H1 (cell line): ENCODE results near the gene ST3GAL2. TPM values are rescaled to one million over a fixed set of nuclear protein-coding genes. Genes with fewer than 3 reads are reported as not detected.
A peak's percentile ranks its signal among the peaks of the same experiment; 100 is the strongest.

Source experiments
- CTCF ChIA-PET: fragments of 300-600 bp; sonication (Branson Sonifier 250); formaldehyde crosslinking; loops from one replicate; lab custom pipeline; 2021; ENCODE audit not compliant: partially characterized antibody; lab: Charles Lee
- POLR2A ChIA-PET: fragments of 300-600 bp; sonication (Branson Sonifier 250); formaldehyde crosslinking; loops from one replicate; lab custom pipeline; 2021; ENCODE audit warnings: inconsistent platforms; ENCODE audit not compliant: partially characterized antibody; lab: Charles Lee
- DNase-seq, 2 experiments: peaks; one replicate each; pipeline versions ENCODE4 v3.0.0 to v3.0.0-alpha.2; 2010 to 2022; ENCODE audit warnings: low spot score in 2 of 2, low read depth in 1 of 2, mixed read lengths in 1 of 2
- FAIRE-seq: peaks from 2 replicates; lab custom pipeline; 2011; peaks lifted over from hg19 to GRCh38; lab: Jason Lieb, UNC
- H2AFZ ChIP-seq: 2 replicates; pipeline ENCODE4 v1.8.1; 2012; ENCODE audit warnings: low read length, inconsistent platforms
- H2AK5ac ChIP-seq: 2 replicates; pipeline ENCODE4 v1.6.1; 2013; ENCODE audit warnings: low read depth, low read length
- H2BK120ac ChIP-seq: replicated peaks from 2 replicates; pipeline ENCODE3; 2013; ENCODE audit warnings: low read depth, low read length, inconsistent platforms
- H2BK12ac ChIP-seq: 2 replicates; pipeline ENCODE4 v1.6.1; 2013; ENCODE audit warnings: low read depth, low read length
- H2BK15ac ChIP-seq: 2 replicates; pipeline ENCODE4 v1.6.1; 2013; ENCODE audit warnings: low read length
- H2BK20ac ChIP-seq: 2 replicates; pipeline ENCODE4 v1.6.1; 2013; ENCODE audit warnings: low read length
- H2BK5ac ChIP-seq: 2 replicates; pipeline ENCODE4 v1.6.1; 2013; ENCODE audit warnings: low read depth, low read length
- H3K14ac ChIP-seq: 2 replicates; pipeline ENCODE4 v1.6.1; 2013; ENCODE audit warnings: inconsistent platforms; ENCODE audit not compliant: insufficient read length
- H3K18ac ChIP-seq: 2 replicates; pipeline ENCODE4 v1.6.1; 2013; ENCODE audit warnings: low read length; ENCODE audit errors: extremely low read depth
- H3K23ac ChIP-seq: 2 replicates; pipeline ENCODE4 v1.6.1; 2013; ENCODE audit warnings: inconsistent platforms; ENCODE audit not compliant: insufficient read length
- H3K23me2 ChIP-seq: 2 replicates; pipeline ENCODE4 v1.6.1; 2013; ENCODE audit warnings: low read depth, low read length
- H3K27ac ChIP-seq: 2 replicates; pipeline ENCODE4 v1.6.1; 2011; ENCODE audit warnings: low read depth, low read length, inconsistent platforms
- H3K27me3 ChIP-seq, 4 experiments: replicated peaks in 1 of 4; 1 replicate in 1 of 4; 2 replicates in 3 of 4; pipeline versions ENCODE4 v1.6.1 to v1.8.1; 2011 to 2013; ENCODE audit warnings: low read length in 3 of 4, mild to moderate bottlenecking in 3 of 4, inconsistent platforms in 2 of 4, mixed read lengths in 2 of 4, moderate library complexity in 1 of 4; ENCODE audit not compliant: control insufficient read depth in 3 of 4, insufficient read depth in 3 of 4; ENCODE audit errors: extremely low read depth in 1 of 4
- H3K36me3 ChIP-seq, 4 experiments: 2 replicates each; pipeline versions ENCODE4 v1.6.1 to v1.8.1; 2011 to 2013; ENCODE audit warnings: mild to moderate bottlenecking in 4 of 4, low read length in 3 of 4, moderate library complexity in 2 of 4, control low read depth in 1 of 4, inconsistent platforms in 1 of 4; ENCODE audit not compliant: insufficient read depth in 4 of 4, control insufficient read depth in 2 of 4
- H3K4ac ChIP-seq: replicated peaks from 2 replicates; pipeline ENCODE3; 2013; ENCODE audit warnings: low read length, low read depth, mixed read lengths, inconsistent platforms; ENCODE audit not compliant: insufficient read length
- H3K4me1 ChIP-seq, 4 experiments: replicated peaks in 1 of 4; 1 replicate in 1 of 4; 2 replicates in 3 of 4; pipeline versions ENCODE4 v1.6.1 to v1.8.1; 2011 to 2013; ENCODE audit warnings: low read length in 3 of 4, inconsistent platforms in 2 of 4, mixed read lengths in 1 of 4; ENCODE audit not compliant: insufficient read depth in 4 of 4, control insufficient read depth in 3 of 4
- H3K4me2 ChIP-seq, 2 experiments: 2 replicates each; pipeline versions ENCODE4 v1.6.1 to v1.8.1; 2011 to 2013; ENCODE audit warnings: low read depth in 2 of 2, low read length in 2 of 2, control low read depth in 1 of 2, inconsistent platforms in 1 of 2, mild to moderate bottlenecking in 1 of 2; ENCODE audit not compliant: insufficient read depth in 1 of 2
- H3K4me3 ChIP-seq, 4 experiments: fragments of 200-600, 300-600 bp in 1 of 4; sonication (generic), shearing (Covaris generic), sonication (Bioruptor Twin) in 1 of 4; 2 replicates each; pipeline versions ENCODE4 v1.5.1 to v1.8.1; 2011 to 2016; ENCODE audit warnings: low read length in 4 of 4, low read depth in 3 of 4, control low read depth in 2 of 4, inconsistent platforms in 2 of 4, mild to moderate bottlenecking in 2 of 4, mixed read lengths in 1 of 4, moderate library complexity in 1 of 4; ENCODE audit not compliant: insufficient read depth in 2 of 4; ENCODE audit errors: extremely low read depth in 1 of 4
- H3K56ac ChIP-seq: replicated peaks from 2 replicates; pipeline ENCODE3; 2013; ENCODE audit warnings: low read depth, mild to moderate bottlenecking, mixed read lengths, low read length, inconsistent platforms; ENCODE audit not compliant: insufficient read length
- H3K79me1 ChIP-seq: 2 replicates; pipeline ENCODE4 v1.6.1; 2013; ENCODE audit warnings: low read depth, low read length, control low read depth
- H3K79me2 ChIP-seq, 2 experiments: 2 replicates each; pipeline versions ENCODE4 v1.6.1 to v1.8.1; 2012 to 2013; ENCODE audit warnings: low read length in 2 of 2, mild to moderate bottlenecking in 2 of 2, inconsistent platforms in 1 of 2; ENCODE audit not compliant: insufficient read depth in 2 of 2, control insufficient read depth in 1 of 2
- H3K9ac ChIP-seq, 4 experiments: replicated peaks in 1 of 4; 1 replicate in 1 of 4; 2 replicates in 3 of 4; pipeline versions ENCODE4 v1.6.1 to v1.8.1; 2011 to 2013; ENCODE audit warnings: low read depth in 3 of 4, low read length in 3 of 4, control low read depth in 2 of 4, mild to moderate bottlenecking in 2 of 4, moderate library complexity in 2 of 4, inconsistent platforms in 1 of 4; ENCODE audit errors: extremely low read depth in 1 of 4
- H3K9me3 ChIP-seq, 2 experiments: 2 replicates each; pipeline versions ENCODE4 v1.6.1 to v1.8.1; 2012 to 2013; ENCODE audit warnings: mild to moderate bottlenecking in 2 of 2, moderate library complexity in 2 of 2, control low read depth in 1 of 2, inconsistent platforms in 1 of 2, low read depth in 1 of 2, low read length in 1 of 2, mixed read lengths in 1 of 2; ENCODE audit not compliant: insufficient read depth in 2 of 2
- H4K20me1 ChIP-seq, 2 experiments: replicated peaks in 1 of 2; 2 replicates each; pipeline versions ENCODE3 to v1.8.1; 2011 to 2013; ENCODE audit warnings: inconsistent platforms in 2 of 2, low read length in 2 of 2, mild to moderate bottlenecking in 1 of 2; ENCODE audit not compliant: insufficient read depth in 2 of 2, control insufficient read depth in 1 of 2
- H4K5ac ChIP-seq: 2 replicates; pipeline ENCODE4 v1.6.1; 2013; ENCODE audit warnings: low read length, low read depth, mixed read lengths, inconsistent platforms; ENCODE audit not compliant: insufficient read length
- H4K8ac ChIP-seq: 2 replicates; pipeline ENCODE4 v1.8.0; 2013; ENCODE audit warnings: mild to moderate bottlenecking, moderate library complexity, low read length, inconsistent platforms; ENCODE audit not compliant: insufficient read depth; ENCODE audit errors: extremely low read depth
- H4K91ac ChIP-seq: replicated peaks from 2 replicates; pipeline ENCODE3; 2013; ENCODE audit warnings: low read length, mixed read lengths, inconsistent platforms; ENCODE audit not compliant: insufficient read length
- SIRT6 ChIP-seq: IDR thresholded peaks from one replicate; pipeline ENCODE4 v1.7.1; 2012; ENCODE audit warnings: low read length, inconsistent platforms
- WGBS, 2 experiments: shearing (Covaris generic) in 1 of 2; methylation state at CpG; one replicate each; pipeline versions ENCODE4 v1.1.6 to v1.1.7; 2013 to 2015; ENCODE audit warnings: low lambda C conversion rate in 2 of 2, mixed read lengths in 2 of 2, inconsistent platforms in 1 of 2, low coverage in 1 of 2, missing lambda C conversion rate in 1 of 2; ENCODE audit not compliant: insufficient replicate concordance in 2 of 2, insufficient coverage in 1 of 2, insufficient read length in 1 of 2; ENCODE audit errors: extremely low coverage in 1 of 2, missing lambda C conversion rate in 1 of 2; 5-methylcytosine and 5-hydroxymethylcytosine counted together
- polyA plus RNA-seq, 7 experiments: library from polyadenylated mRNA; depleted of rRNA in 3 of 7; stranded (reverse) in 5 of 7; unstranded in 2 of 7; fragments of >200 nt in 5 of 7; fragments of 200-250 nt in 2 of 7; gene quantifications; 1 replicate in 5 of 7; 2 replicates in 1 of 7; 4 replicates in 1 of 7; pipeline versions ENCODE4 v1.2.1 to v1.2.3, GENCODE V29; 2011 to 2013; ENCODE audit warnings: missing spikeins in 2 of 7, mixed read lengths in 2 of 7
- total RNA-seq: library from RNA; stranded (reverse); fragmentation: NEBNext Ultra II Directional; extraction: Animal tissue kit (Norgen Biotek cat#: 25700); gene quantifications from 2 replicates; pipeline ENCODE4 v1.2.1, GENCODE V29; 2021

Gene ST3GAL2
- total and polyA plus RNA-seq, 2 of the 8 experiments (the other 6 are each of a cell fraction or from before 2014, with no cell fraction given) = 14.4 to 39.7 TPM

DNA sequence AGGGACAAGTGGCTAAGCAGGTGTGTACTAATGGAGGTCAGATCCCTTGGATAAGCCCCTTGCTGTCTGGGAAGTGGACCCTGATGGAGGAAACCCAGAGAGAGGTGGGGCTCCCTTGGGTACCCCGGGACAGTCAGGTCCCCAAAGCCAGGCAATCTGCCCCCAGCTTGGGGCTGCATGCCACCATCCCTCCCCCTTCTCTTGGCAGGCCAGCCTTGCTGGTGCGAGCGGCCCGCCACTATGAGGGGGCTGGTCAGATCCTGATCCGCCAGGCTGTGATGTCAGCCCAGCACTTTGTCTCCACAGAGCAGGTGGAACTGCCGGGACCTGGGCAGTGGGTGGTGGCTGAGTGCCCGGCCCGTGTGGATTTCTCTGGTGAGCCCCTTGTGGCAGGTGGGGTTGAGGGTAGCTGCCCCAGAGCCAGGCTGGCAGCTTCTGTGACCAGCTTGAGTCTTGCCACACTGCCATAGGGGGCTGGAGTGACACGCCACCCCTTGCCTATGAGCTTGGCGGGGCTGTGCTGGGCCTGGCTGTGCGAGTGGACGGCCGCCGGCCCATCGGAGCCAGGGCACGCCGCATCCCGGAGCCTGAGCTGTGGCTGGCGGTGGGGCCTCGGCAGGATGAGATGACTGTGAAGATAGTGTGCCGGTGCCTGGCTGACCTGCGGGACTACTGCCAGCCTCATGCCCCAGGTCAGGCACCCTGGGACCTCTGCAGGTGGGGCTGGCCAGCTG is 35.6 kb upstream of the ST3GAL2 start:
- Histone ChIP-seq H3K27me3 (no peaks in the 10 kb centered on the region), H4K5ac (no peak overlapping the region), H3K18ac (no peak overlapping the region), H2BK5ac (0 out of 2 replicates have a peak overlapping the region, but pooled peaks have one; percentile 35), H3K4me1 (peaks cover 0 to 8% (median under 1%) of the 10 kb centered on the region in 4 experiments; a peak in 2 of 7 replicates), H2AFZ (no peak overlapping the region), H3K4ac (no peak overlapping the region), H2BK20ac (no peak overlapping the region), H2BK12ac (no peak overlapping the region), H3K79me1 (no peaks in the 10 kb centered on the region), H3K9ac (no peak overlapping the region), H2BK15ac (no peak overlapping the region), H3K36me3 (no peaks in the 10 kb centered on the region), H3K23ac (no peak overlapping the region), H3K27ac (no peak overlapping the region), H2BK120ac (no peak overlapping the region), H3K23me2 (no peaks in the 10 kb centered on the region), H4K8ac (no peak overlapping the region; the same call in 1 of the 2 replicates), H3K4me2 (no peak overlapping the region)
- CTCF ChIA-PET = interaction anchor here (0.6 to 13.6 kb wide), 13 partner anchors 8 to 138 kb away, joined by 3 to 180 read pairs (median 4); no protein-coding TSS in a partner anchor
- no peak for DNase-seq
- no peak for FAIRE-seq
- no peak for TF ChIP-seq SIRT6
- TF ChIP-seq, all 59 proteins: peak for 0
- no peak overlapping the region for H4K91ac ChIP-seq
- H3K4me3 ChIP-seq = no peak overlapping the region
- peaks cover 0 to 4% of the 10 kb centered on the region in 2 experiments for H4K20me1 ChIP-seq
- no peak overlapping the region for H3K56ac ChIP-seq
- 94% methylated on average over 22 of the region's 22 CpGs; no CpG with 5 or more reads in 1 of the 2 experiments for WGBS, 2 experiments
- H3K9me3 ChIP-seq = no peaks in the 10 kb centered on the region
- H2AK5ac ChIP-seq = no peak overlapping the region
- no peaks in the 10 kb centered on the region for H3K79me2 ChIP-seq
- no peak overlapping the region for H3K14ac ChIP-seq
- POLR2A ChIA-PET = interaction anchor here (1.0 to 4.2 kb wide), 5 partner anchors 10 to 94 kb away, joined by 3 to 36 read pairs (median 6); partner anchors contain the start of genes COG4 and SF3B3
